Measurements from ENCODE around the gene ABCA7.

ABCA7 gene

GRCh38 chr19:1061987-1062386 lies 22.1 kb downstream of the ABCA7 start:
- DNase-seq = no peak

- no peak for DNase-seq
Observed at GRCh38 chr19:1062387-1063029, 22.6 kb downstream of the ABCA7 start.

GRCh38 chr19:1063030-1063908 lies 23.4 kb downstream of the ABCA7 start:
- no peak for DNase-seq

- DNase-seq = no peak
Observed at GRCh38 chr19:1063909-1064660, 24.2 kb downstream of the ABCA7 start.

- no peak for DNase-seq
Observed at GRCh38 chr19:1064661-1065605, 25.0 kb downstream of the ABCA7 start.

GRCh38 chr19:1065606-1066109 lies 25.8 kb downstream of the ABCA7 start:
- no peak for DNase-seq

DNA sequence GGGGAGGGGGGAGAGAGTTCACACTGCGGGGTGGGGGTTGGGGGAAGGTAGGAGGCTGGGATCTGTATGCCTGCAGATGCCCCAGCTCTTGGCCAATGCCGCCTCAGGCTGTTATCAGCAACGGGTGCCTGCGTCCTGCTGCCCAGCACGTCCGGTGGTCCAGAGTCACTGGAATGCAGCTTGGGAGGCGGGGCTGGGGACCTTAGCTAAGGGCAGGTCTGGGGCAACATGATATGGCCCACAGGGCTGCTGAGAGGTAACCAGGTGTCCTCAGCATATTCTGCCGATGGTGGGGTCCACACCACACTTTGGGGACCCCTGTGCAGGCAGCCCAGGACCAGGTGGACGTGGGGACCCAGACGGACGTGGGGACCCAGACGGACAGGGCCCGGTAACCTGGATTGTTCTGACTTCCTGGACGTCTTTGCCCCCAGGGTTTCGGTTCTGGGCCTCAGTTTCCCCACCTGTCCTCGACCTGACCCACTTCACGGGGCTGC lies 26.4 kb downstream of the ABCA7 start:
- no peak for DNase-seq

DNA sequence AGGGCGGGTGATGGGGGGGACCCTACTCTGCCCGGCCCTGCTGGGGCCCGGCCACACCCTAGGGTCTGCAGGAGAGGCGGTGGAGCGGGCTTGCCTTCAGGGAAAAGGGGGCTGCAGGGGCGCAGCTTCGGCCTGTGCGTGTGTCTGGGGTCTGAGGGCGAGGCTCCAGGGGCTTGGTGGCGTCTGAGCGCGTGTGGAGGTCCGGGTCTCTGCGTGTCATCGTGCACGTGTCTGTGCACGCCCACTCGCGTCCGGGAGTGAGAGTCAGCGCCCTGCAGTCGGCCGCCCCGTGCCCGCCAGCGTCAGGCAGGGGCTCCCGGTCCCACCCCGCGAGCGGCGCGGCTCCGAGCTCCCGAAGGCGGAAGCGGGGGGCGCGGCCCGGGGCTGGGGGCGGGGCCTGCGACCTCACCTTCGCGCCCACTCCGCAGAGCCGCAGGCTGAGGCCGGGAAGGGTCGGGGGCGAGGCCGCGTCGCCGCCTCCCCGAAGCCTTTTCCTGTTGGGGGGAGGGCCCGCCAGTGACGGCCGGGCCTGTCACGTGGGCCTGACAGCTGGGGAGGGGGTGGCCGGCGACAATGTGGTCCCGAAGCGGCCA lies 26.9 kb downstream of the ABCA7 start, which contains the start of gene ARHGAP45:
TSS of gene ARHGAP45 (plus strand) at position 420 of the 593 bp plus-strand sequence. CDS start 239 bp downstream, outside the sequence.
- no peak for DNase-seq

DNA sequence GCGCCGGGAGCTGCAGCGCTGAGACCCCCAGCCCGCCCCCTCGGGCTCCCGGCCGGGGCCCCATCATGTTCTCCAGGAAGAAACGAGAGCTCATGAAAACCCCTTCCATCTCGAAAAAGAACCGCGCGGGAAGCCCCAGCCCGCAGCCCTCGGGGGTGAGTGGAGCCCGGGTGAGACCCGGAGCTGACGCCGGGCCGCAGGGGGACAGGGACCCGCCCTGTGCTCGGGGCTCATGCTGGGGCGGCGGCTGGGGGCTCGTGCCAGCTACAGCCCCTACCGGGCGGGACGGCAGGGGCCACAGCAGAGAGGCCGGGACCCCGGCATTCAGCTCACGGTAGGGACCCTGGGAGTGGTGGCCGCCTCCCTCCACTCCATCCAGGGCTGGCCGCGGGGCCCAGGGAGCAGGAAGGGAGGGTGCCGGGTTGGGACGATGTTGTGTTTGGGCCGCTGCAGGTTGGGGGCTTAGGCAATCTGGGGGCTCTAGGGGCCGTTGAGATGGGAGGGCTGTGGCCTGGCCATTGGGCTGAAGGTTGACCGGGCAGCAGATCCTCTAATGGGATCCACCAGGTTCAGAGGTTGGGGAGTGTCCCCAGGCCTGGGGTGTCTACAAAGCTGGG lies 27.5 kb downstream of the ABCA7 start:
- no peak for DNase-seq

GRCh38 chr19:1068009-1069001 lies 28.4 kb downstream of the ABCA7 start:
- DNase-seq = no peak

DNA sequence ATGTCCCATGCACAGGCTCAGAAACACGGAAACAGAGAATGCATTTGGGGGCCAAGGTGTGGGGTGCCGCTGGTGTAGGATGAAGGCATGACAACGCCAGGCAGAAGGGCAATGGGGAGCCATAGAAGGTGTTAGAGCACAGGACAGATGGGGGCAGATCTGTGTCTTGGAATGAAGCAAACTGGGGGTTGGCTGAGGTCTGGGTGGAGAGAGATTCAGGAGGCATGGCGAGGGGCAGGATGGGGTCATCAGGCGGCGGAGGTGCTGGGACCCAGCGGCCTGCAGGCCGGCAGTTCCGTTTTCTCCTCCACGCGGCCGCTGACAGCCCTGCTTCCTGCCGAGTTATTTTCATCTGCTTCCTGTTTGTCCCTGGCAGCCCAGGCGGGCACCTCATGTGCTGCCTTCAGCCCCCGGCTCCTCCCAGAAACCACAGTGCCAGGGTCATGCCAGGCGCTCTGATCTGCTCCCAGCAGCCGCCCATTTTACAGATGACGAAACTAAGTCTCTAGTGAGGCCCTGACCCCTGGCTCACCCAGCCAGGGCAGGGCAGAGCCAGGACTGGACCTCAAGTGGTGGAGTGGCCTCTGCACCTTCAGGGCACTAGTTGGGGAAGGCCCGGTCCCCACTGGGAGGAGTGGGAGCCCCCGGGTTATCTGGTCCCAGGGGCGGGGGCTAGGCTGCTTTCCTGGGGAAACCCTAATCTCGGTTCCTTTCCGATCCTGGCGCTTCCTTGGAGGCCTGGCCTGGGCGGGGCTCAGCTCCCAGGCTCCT lies 29.3 kb downstream of the ABCA7 start:
- no peak for DNase-seq

DNA sequence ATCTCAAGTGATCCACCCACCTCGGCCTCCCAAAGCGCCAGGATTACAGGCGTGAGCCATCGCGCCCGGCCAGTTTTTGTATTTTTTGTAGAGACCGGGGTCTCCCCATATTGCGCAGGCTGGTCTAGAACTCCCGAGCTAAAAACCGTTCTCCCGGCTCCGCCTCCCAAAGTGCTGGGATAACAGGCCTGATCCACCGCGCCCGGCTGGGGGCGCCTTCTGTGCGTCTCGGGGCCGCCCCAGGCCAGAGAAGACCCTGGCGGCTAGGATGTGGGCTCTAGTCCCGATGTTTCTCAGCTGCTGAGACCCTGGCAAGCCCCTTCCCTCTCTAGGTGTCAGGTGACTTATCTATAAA lies 30.6 kb downstream of the ABCA7 start:
- DNase-seq = no peak

- DNase-seq = no peak
Observed at GRCh38 chr19:1070931-1071791, 31.3 kb downstream of the ABCA7 start.

- DNase-seq = no peak
Observed at GRCh38 chr19:1072371-1073015, 32.6 kb downstream of the ABCA7 start.

- no peak for DNase-seq
Observed at GRCh38 chr19:1073063-1073955, 33.4 kb downstream of the ABCA7 start.

- no peak for DNase-seq
Observed at GRCh38 chr19:1073956-1074517, 34.1 kb downstream of the ABCA7 start.
